GM23248 (cell line): ENCODE data around the gene MAP3K14.

Experiments
- EZH2 ChIP-seq: fragments of 200-600 bp; sonication (generic); IDR thresholded peaks from 2 replicates; pipeline ENCODE4 v1.6.1; 2018; ENCODE audit warnings: antibody characterized with exemption, mild to moderate bottlenecking; ENCODE audit not compliant: insufficient read depth, poor library complexity, severe bottlenecking
- EZH2phosphoT487 ChIP-seq: fragments of 200-600 bp; sonication (generic); IDR thresholded peaks from 2 replicates; pipeline ENCODE4 v1.6.1; 2018; ENCODE audit warnings: antibody characterized with exemption, moderate library complexity, mild to moderate bottlenecking, low read depth; ENCODE audit not compliant: insufficient read depth

DNA sequence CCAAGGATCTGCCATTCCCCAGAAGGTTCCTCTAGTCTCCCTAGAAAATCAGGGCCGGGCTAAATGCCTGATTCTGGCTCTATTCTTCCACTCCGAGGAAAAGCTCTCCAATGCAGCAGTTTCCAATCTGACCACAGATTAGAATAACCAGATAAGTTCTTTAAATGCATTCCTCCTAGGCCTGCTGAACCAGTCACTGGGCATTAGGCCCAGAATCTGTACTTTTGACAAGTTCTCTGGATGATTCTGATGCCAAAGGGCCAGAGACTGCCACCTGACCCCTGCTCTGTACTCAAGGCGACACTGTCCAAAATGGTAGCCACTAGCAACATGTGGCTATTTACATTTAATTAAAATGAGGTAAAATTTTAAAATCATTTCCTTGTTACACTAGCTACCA lies 22.3 kb downstream of the MAP3K14 start:
- TF ChIP-seq EZH2 (no peak), EZH2phosphoT487 (no peak)
